MM.1S (cell line): ENCODE measurements around the gene TRIM38.
"Not testable (repeated sequence)": the region's sequence is repeated elsewhere in the genome, so short reads cannot be mapped to it uniquely, and the experiment has no call there.

ENCODE experiments used
- DNase-seq: peaks from one replicate; pipeline ENCODE4 v3.0.0-alpha.2; 2015
- H2AFZ ChIP-seq: fragments of 300-600 bp; sonication (generic); 2 replicates; pipeline ENCODE4 v1.6.0; 2016; ENCODE audit warnings: antibody characterized with exemption, low read length
- H3F3A ChIP-seq: fragments of 300-600 bp; sonication (generic); 2 replicates; pipeline ENCODE4 v1.6.1; 2016; ENCODE audit warnings: mild to moderate bottlenecking, antibody characterized with exemption, low read length, moderate library complexity, mixed read lengths; ENCODE audit not compliant: insufficient read depth
- H3K27ac ChIP-seq: fragments of 300-600 bp; sonication (generic); 2 replicates; pipeline ENCODE4 v1.5.1; 2016; ENCODE audit warnings: mild to moderate bottlenecking, low read length
- H3K27me3 ChIP-seq: fragments of 300-600 bp; sonication (generic); replicated peaks from 2 replicates; pipeline ENCODE4 v1.6.0; 2016; ENCODE audit warnings: low read length; ENCODE audit not compliant: insufficient read depth
- H3K36me3 ChIP-seq: fragments of 300-600 bp; sonication (generic); replicated peaks from 2 replicates; pipeline ENCODE4 v1.6.1; 2016; ENCODE audit warnings: mild to moderate bottlenecking, low read length, mixed read lengths; ENCODE audit not compliant: insufficient read depth
- H3K4me1 ChIP-seq: fragments of 300-600 bp; sonication (generic); 2 replicates; pipeline ENCODE4 v1.6.1; 2016; ENCODE audit warnings: low read length, mixed read lengths
- H3K4me2 ChIP-seq: fragments of 300-600 bp; sonication (generic); 2 replicates; pipeline ENCODE4 v1.6.0; 2016; ENCODE audit warnings: low read depth, low read length
- H3K4me3 ChIP-seq: fragments of 300-600 bp; sonication (generic); 2 replicates; pipeline ENCODE4 v1.5.1; 2016; ENCODE audit warnings: low read length, mixed read lengths
- H3K79me2 ChIP-seq: fragments of 300-600 bp; sonication (generic); 2 replicates; pipeline ENCODE4 v1.6.1; 2016; ENCODE audit warnings: mixed run types, low read length, mixed read lengths
- H3K9ac ChIP-seq: fragments of 300-600 bp; sonication (generic); 2 replicates; pipeline ENCODE4 v1.6.1; 2016; ENCODE audit warnings: low read length, mixed read lengths
- H3K9me2 ChIP-seq: fragments of 300-600 bp; sonication (generic); replicated peaks from 2 replicates; pipeline ENCODE4 v1.6.1; 2016; ENCODE audit warnings: mild to moderate bottlenecking, low read length, mixed read lengths; ENCODE audit not compliant: insufficient read depth
- H3K9me3 ChIP-seq: fragments of 300-600 bp; sonication (generic); replicated peaks from 2 replicates; pipeline ENCODE4 v1.6.1; 2016; ENCODE audit warnings: mild to moderate bottlenecking, low read length, mixed read lengths; ENCODE audit not compliant: insufficient read depth
- H4K20me1 ChIP-seq: fragments of 300-600 bp; sonication (generic); 2 replicates; pipeline ENCODE4 v1.6.1; 2016; ENCODE audit warnings: mild to moderate bottlenecking, low read length, moderate library complexity, mixed read lengths; ENCODE audit not compliant: insufficient read depth
- EZH2 ChIP-seq: fragments of 300-600 bp; sonication (generic); optimal IDR thresholded peaks from 2 replicates; pipeline ENCODE3; 2017; ENCODE audit warnings: low read depth, mild to moderate bottlenecking, antibody characterized with exemption, low read length, mixed read lengths
- EZH2phosphoT487 ChIP-seq: fragments of 300-600 bp; sonication (generic); IDR thresholded peaks from 2 replicates; pipeline ENCODE4 v1.6.1; 2018; ENCODE audit warnings: antibody characterized with exemption, low read length
- TF ChIP-seq, protein P1 (sequence below): fragments of 300-600 bp; sonication (generic); IDR thresholded peaks from 2 replicates; pipeline ENCODE4 v1.5.1; 2016; ENCODE audit warnings: antibody characterized with exemption, low read length, mixed read lengths

The TRIM38 gene

DNA sequence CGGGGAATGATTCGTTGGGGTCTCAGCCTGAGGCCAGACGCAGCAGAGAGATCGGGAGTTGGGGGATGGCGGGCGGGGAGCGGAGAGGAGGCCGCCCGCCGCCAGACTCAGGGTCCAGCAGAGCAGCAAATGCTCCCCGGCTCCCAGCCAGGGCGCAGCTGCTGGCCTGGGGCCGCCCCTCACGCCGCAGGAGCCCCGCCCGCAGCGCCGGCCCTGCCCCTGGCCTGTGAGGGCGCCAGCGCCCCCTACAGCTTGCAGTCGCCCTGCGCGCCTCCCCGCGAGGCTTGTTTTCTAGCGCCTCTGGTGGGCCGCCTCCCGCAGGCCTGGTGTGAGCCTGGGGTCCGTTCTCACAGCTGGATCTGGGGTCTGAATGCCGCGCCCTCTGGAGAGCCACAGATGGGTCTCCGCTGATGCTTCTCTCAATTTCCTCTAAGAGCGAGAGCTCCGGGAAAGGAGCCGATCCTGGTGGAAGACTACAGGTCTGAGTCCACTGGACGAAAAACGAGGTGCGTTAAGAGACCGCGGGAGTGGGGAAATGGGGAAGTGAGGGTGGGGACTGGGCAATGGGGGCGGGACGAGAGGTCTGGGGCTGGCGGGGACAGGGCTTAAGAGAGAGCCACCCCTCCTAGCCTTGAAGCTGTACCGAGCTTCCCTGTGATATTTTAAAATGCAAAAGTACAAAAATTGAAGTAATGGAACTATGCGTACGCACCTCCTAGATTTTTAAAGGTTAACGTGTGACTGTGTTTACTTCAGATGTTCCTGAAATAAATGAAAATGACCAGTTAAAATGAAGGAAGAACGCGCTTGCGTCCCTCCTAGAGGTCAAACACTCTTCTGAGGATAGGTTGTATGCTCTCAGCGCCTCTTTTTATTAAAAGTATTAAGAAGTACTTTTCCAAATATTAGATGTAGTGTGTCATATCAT is 30.1 kb downstream of the TRIM38 start:
- Histone ChIP-seq H2AFZ (peak overlapping the region; percentile 90), H3K79me2 (0 out of 2 replicates have a peak, but pooled peaks cover 2% of the 10 kb centered on the region), H3K4me3 (peak overlapping the region; percentile 78), H3K9ac (peak overlapping the region; percentile 82), H3K36me3 (no peaks in the 10 kb centered on the region), H3K9me2 (no peaks in the 10 kb centered on the region), H3K27ac (peak overlapping the region; percentile 80), H3K4me1 (peaks cover 15% of the 10 kb centered on the region), H3K27me3 (no peaks in the 10 kb centered on the region), H3F3A (peaks cover 21% of the 10 kb centered on the region), H3K9me3 (no peaks in the 10 kb centered on the region), H4K20me1 (no peaks in the 10 kb centered on the region), H3K4me2 (peak overlapping the region; percentile 93)
- DNase-seq = peak; percentile 92
- TF ChIP-seq EZH2 (no peak), EZH2phosphoT487 (no peak)
- TF ChIP-seq, protein P1, sequence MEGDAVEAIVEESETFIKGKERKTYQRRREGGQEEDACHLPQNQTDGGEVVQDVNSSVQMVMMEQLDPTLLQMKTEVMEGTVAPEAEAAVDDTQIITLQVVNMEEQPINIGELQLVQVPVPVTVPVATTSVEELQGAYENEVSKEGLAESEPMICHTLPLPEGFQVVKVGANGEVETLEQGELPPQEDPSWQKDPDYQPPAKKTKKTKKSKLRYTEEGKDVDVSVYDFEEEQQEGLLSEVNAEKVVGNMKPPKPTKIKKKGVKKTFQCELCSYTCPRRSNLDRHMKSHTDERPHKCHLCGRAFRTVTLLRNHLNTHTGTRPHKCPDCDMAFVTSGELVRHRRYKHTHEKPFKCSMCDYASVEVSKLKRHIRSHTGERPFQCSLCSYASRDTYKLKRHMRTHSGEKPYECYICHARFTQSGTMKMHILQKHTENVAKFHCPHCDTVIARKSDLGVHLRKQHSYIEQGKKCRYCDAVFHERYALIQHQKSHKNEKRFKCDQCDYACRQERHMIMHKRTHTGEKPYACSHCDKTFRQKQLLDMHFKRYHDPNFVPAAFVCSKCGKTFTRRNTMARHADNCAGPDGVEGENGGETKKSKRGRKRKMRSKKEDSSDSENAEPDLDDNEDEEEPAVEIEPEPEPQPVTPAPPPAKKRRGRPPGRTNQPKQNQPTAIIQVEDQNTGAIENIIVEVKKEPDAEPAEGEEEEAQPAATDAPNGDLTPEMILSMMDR = peak; percentile 99

DNA sequence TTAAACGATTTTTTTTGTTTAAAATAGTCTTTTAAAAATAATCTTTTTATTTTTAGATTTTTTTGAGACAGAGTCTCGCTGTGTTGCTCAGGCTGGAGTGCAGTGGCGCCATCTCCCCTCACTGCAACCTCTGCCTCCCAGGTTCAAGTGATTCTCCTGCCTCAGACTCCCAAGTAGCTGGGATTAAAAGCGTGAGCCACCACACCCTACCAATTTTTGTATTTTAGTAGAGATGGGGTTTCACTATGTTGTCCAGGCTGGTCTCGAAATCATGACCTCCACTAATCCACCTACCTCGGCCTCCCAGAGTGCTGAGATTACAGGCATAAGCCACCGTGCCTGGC is 30.7 kb downstream of the TRIM38 start:
- DNase-seq = not testable (repeated sequence)
- Histone ChIP-seq H3K9ac (peak overlapping the region; percentile 82; the same call in 1 of the 2 replicates), H3F3A (peaks cover 21% of the 10 kb centered on the region)

DNA sequence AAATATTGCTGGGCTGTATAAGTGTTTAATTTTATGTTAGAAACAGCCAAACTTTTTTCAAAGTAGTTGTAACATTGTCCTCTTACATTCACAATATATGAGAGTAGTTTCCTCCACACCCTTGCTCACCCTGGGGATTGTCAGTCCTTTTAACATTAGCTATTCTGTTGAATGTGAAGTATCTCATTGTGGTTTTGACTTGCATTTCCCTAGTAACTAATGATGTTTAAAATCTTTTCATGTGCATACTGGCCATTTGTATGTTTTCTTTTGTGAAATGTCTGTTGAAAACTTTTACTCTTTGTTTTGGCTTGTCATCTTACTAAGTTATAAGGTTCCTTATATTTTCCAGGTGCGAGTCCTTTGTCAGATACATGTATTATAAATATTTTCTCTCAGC is 32.9 kb downstream of the TRIM38 start:
- Histone ChIP-seq H4K20me1 (no peaks in the 10 kb centered on the region), H3K4me1 (peaks cover 15% of the 10 kb centered on the region), H3K36me3 (no peaks in the 10 kb centered on the region), H3K9ac (no peak overlapping the region), H3K27me3 (no peaks in the 10 kb centered on the region), H3K27ac (no peak overlapping the region), H3K9me2 (no peaks in the 10 kb centered on the region), H3K4me2 (no peak overlapping the region), H3F3A (peaks cover 21% of the 10 kb centered on the region), H2AFZ (no peak overlapping the region), H3K9me3 (no peaks in the 10 kb centered on the region), H3K4me3 (no peak overlapping the region), H3K79me2 (0 out of 2 replicates have a peak, but pooled peaks cover 2% of the 10 kb centered on the region)
- TF ChIP-seq, protein P1 = no peak
- TF ChIP-seq EZH2 (no peak), EZH2phosphoT487 (no peak)
- no peak for DNase-seq

More for the DNA sequence above, 30.7 kb downstream of the TRIM38 start:
- not testable (repeated sequence) for H3K79me2 ChIP-seq, H3K9me3 ChIP-seq, H3K36me3 ChIP-seq, H3K27me3 ChIP-seq, H3K9me2 ChIP-seq, H4K20me1 ChIP-seq
- H3K4me2 ChIP-seq = peak overlapping the region; percentile 93; the same call in 1 of the 2 replicates
- H2AFZ ChIP-seq = peak overlapping the region; percentile 90; the same call in 1 of the 2 replicates
- peaks cover 15% of the 10 kb centered on the region for H3K4me1 ChIP-seq
- peak overlapping the region; percentile 78; the same call in 1 of the 2 replicates for H3K4me3 ChIP-seq
- H3K27ac ChIP-seq = peak overlapping the region; percentile 80; the same call in 1 of the 2 replicates
